T-helper 2 cell treated with Interferon-gamma antibody and Interleukin-4, amounts not matched to agents 5 μg/mL and 100 μg/mL, for 36 hours (primary cell): ENCODE data around the gene FOXA2.
A peak's percentile ranks its signal among the peaks of the same experiment; 100 is the strongest.

Experiments
- DNase-seq: peaks from one replicate; pipeline ENCODE4 v3.0.0; 2021; ENCODE audit warnings: low spot score
- H3K27ac Mint-ChIP-seq: one replicate; pipeline ENCODE4 v1.8.0; 2021; ENCODE audit warnings: mild to moderate bottlenecking, mixed read lengths
- H3K27me3 Mint-ChIP-seq: one replicate; pipeline ENCODE4 v1.8.0; 2021; ENCODE audit warnings: low read depth, mixed read lengths
- H3K36me3 Mint-ChIP-seq: one replicate; pipeline ENCODE4 v1.8.0; 2021; ENCODE audit warnings: low read depth, mixed read lengths
- H3K4me1 Mint-ChIP-seq: one replicate; pipeline ENCODE4 v1.8.0; 2021; ENCODE audit warnings: low read depth, mixed read lengths
- H3K4me3 Mint-ChIP-seq: one replicate; pipeline ENCODE4 v1.8.0; 2022; ENCODE audit warnings: mild to moderate bottlenecking, moderate library complexity, mixed read lengths
- H3K9me3 Mint-ChIP-seq: one replicate; pipeline ENCODE4 v1.8.0; 2021; ENCODE audit warnings: mixed read lengths

The FOXA2 gene

DNA sequence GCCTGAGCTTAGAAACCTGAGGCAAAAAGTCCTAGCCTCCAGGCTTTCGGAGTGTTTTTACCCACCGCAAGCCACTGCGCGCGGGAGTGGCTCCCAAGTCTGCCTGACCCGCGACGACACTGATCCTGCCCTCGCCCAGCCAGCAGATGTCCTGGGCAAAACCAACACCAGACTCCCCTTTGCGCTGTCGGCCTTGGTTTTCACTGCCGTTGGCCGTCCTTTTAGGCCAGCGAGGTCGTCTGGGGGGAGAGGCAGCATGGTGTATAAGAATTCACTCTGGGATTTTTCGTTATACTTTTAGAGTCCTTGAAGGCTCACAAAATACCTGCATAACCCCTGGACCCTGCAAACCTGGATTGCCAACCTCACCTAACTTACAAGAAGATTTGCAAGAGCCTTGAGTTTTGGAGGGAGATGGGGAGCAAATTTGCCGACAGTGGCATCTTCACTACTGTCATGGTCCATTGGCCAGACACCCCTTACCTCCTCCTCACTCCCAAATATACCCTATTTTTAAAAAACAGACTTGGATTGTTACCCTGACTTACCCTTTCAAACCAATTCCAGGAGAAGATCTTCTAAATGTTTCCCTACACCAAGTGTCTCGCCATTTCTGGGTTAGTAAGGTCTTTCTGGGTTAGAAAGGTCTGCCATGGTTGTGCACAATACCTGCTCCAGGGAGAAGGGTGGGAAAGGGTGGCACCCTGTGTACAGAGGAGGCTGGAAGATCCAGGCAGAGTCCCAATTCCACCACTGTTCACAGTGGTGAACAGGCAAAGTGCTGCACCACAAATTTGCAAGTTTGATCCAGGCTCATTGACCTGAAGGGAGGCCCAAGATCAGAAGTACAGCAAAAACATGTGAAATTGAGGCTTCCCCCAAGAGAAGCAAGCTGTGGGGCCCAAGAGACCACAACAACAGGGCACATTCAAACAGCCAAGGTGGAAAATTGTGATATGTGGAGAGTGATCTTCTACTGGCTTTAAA is 4.4 kb downstream of the FOXA2 start:
- Mint-ChIP-seq H3K27ac (no peak overlapping the region), H3K9me3 (no peaks in the 10 kb centered on the region), H3K27me3 (peaks cover 78% of the 10 kb centered on the region), H3K4me1 (peaks cover 1% of the 10 kb centered on the region), H3K4me3 (no peak overlapping the region), H3K36me3 (no peaks in the 10 kb centered on the region)
- no peak for DNase-seq

DNA sequence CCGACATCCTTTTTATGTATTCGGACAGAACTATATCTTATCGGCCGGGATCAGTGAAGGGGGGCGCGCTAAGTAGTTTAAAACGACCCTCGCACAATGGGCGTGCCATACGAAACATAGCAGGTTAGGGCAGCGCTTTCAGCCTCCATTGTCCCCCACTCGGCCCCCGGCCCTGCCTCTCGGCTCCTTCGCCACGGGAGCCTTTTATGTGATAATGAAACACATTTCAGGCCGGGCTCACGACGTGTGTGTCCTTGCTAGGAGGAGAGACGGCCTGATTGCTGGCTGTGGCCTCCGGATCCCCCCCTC is 5.3 kb downstream of the FOXA2 start:
- H3K4me3 Mint-ChIP-seq = no peak overlapping the region
- H3K9me3 Mint-ChIP-seq = no peaks in the 10 kb centered on the region
- H3K27ac Mint-ChIP-seq = no peak overlapping the region
- DNase-seq = no peak
- H3K4me1 Mint-ChIP-seq = peaks cover 1% of the 10 kb centered on the region
- peaks cover 82% of the 10 kb centered on the region for H3K27me3 Mint-ChIP-seq
- H3K36me3 Mint-ChIP-seq = no peaks in the 10 kb centered on the region

GRCh38 chr20:22578221-22579118 is 5.9 kb downstream of the FOXA2 start:
- H3K4me3 Mint-ChIP-seq = no peak overlapping the region
- no peak for DNase-seq
- H3K27me3 Mint-ChIP-seq = peaks cover 80% of the 10 kb centered on the region
- peak overlapping the region; percentile 31 for H3K27ac Mint-ChIP-seq
- H3K36me3 Mint-ChIP-seq = no peaks in the 10 kb centered on the region
- H3K4me1 Mint-ChIP-seq = peaks cover 1% of the 10 kb centered on the region
- no peaks in the 10 kb centered on the region for H3K9me3 Mint-ChIP-seq

DNA sequence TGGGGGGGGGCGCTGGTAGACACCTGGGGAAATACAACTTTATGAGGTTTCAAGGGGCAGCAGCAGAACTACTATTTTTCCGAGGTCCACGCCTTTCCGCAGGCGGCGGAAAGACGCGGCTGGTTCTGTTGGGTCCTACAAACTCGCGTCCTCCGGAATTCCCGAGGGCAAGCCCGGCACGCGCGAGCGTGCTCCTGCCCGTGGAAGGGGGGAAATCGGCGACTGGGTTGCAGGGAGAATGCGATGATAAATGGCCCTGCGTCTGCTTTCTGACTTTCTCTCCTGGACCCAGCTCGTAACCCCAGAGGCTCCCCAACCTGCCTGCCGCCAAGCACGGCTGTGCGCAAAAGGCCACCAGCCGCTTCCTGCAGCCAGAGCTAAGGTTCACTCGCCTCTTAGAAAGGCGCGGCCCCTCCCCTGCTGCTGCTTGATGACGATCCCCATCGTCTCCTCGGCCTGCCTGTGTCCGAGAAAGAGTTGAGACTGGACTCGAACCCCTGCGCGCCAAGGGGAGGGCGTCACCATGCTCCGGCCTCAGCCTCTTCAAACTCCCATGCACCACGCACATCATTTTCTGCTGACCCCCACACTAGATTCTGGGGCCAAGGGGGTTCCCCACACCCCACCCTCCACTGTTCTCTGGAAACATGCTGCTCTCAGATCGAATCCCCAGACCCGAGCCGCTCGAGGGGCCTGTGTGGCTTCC is 6.7 kb downstream of the FOXA2 start:
- Mint-ChIP-seq H3K36me3 (no peaks in the 10 kb centered on the region), H3K27ac (peak overlapping the region; percentile 26), H3K4me1 (peaks cover 1% of the 10 kb centered on the region), H3K4me3 (no peak overlapping the region), H3K27me3 (peaks cover 83% of the 10 kb centered on the region), H3K9me3 (no peaks in the 10 kb centered on the region)
- no peak for DNase-seq

DNA sequence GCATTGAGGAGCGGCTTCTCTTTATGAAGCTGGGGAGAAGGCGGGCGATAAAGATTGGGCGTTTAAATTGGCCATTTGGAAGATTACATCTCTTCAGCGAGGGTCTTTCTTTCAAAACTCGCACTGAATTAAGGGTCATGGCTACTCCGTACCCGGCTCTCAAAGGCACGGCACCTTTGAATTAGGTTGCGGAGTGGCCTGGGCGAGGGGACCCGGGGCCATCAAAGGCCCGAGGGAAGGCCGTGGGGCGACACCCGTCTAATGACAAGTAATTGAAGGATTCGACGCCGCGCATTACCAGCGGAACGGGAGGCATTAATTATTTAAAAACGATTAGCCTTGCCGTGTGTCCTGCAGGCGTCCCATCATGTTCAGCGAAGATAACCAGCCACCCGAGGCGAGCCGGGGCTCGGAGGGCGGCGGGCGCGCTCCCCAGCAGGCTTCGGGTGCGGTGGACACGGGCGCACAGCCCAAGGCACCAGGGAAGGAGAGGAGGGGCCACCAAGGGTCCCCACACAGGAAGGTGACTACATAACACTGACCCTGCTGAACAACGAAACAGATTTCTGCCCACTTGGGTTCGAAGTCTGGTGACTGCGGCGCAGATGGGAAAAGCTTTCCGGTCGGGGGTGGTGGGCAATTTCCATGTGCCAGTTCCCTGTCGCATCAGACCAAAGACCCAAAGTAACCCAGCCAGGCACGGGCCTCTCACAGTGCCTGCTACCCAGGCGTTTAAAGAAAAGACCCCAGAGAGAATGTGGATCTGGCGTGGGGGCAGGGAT is 7.4 kb downstream of the FOXA2 start:
- no peaks in the 10 kb centered on the region for H3K36me3 Mint-ChIP-seq
- H3K27me3 Mint-ChIP-seq = peaks cover 86% of the 10 kb centered on the region
- H3K9me3 Mint-ChIP-seq = no peaks in the 10 kb centered on the region
- no peak for DNase-seq
- H3K4me1 Mint-ChIP-seq = peaks cover 1% of the 10 kb centered on the region
- H3K27ac Mint-ChIP-seq = no peak overlapping the region
- H3K4me3 Mint-ChIP-seq = no peak overlapping the region

DNA sequence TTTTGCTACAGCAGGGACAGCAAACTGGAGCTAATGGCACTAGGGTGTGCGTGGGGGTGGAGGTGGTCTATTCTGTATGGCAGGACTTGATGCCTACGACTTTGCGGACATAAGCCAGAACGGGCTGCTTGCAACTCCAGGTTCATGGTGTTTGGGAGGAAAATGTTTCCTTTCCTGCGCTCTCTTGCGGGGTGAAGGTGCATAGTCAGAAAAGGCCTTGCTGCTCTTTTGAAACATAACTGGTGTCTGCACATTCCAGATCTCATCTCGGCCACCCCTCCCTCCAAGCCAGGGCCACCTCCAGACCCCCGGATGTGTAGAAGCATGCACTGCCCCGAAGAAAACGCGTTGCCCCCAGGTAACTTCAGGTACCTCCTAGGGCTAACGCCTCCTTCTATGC is 8.1 kb downstream of the FOXA2 start:
- H3K36me3 Mint-ChIP-seq = no peaks in the 10 kb centered on the region
- no peak for DNase-seq
- peaks cover 86% of the 10 kb centered on the region for H3K27me3 Mint-ChIP-seq
- H3K27ac Mint-ChIP-seq = no peak overlapping the region
- no peak overlapping the region for H3K4me3 Mint-ChIP-seq
- no peaks in the 10 kb centered on the region for H3K9me3 Mint-ChIP-seq
- peaks cover 1% of the 10 kb centered on the region for H3K4me1 Mint-ChIP-seq

GRCh38 chr20:22575737-22576136 is 8.6 kb downstream of the FOXA2 start:
- Mint-ChIP-seq H3K36me3 (no peaks in the 10 kb centered on the region), H3K27me3 (peaks cover 87% of the 10 kb centered on the region), H3K27ac (no peak overlapping the region), H3K9me3 (no peaks in the 10 kb centered on the region), H3K4me3 (no peak overlapping the region), H3K4me1 (peaks cover 1% of the 10 kb centered on the region)
- DNase-seq = no peak

DNA sequence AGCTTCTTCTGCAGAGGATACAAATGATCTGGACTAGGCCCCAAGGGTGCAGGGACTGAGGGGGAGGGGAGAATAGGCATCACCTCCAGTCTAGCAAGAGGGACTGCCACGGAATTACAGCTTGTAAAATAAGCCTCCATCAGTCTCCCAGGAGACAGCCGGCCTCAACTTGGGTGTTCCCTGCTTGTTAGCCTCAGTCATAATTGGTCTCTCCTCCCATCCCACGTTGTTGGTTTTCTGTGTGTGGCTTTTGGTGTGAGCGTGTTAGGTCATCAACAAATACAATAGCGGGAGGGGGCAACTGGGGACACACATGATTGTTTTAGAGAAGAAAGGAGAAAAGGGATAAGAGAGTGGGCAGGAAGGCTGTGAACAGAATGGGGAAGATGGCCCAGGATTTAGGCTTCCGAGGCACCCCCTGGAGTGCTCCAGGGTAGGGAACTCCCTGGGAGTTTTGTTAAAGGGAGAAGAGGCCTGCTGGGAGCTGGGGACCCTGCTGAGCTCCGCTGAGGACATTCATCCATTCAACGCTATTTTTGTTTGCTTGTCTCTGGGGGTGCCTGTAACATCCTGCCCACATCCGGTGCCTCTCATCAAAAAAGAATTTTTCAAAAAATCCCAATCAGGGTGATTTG is 9.2 kb downstream of the FOXA2 start:
- no peak overlapping the region for H3K27ac Mint-ChIP-seq
- no peak for DNase-seq
- H3K4me3 Mint-ChIP-seq = no peak overlapping the region
- no peaks in the 10 kb centered on the region for H3K36me3 Mint-ChIP-seq
- H3K27me3 Mint-ChIP-seq = peaks cover 83% of the 10 kb centered on the region
- peaks cover 1% of the 10 kb centered on the region for H3K4me1 Mint-ChIP-seq
- no peaks in the 10 kb centered on the region for H3K9me3 Mint-ChIP-seq

GRCh38 chr20:22574545-22575086 is 9.8 kb downstream of the FOXA2 start:
- Mint-ChIP-seq H3K4me3 (no peak overlapping the region), H3K36me3 (no peaks in the 10 kb centered on the region), H3K27me3 (peaks cover 79% of the 10 kb centered on the region), H3K27ac (no peak overlapping the region), H3K9me3 (no peaks in the 10 kb centered on the region), H3K4me1 (peaks cover 1% of the 10 kb centered on the region)
- DNase-seq = no peak

GRCh38 chr20:22572491-22572890 is 11.9 kb downstream of the FOXA2 start:
- no peak overlapping the region for H3K27ac Mint-ChIP-seq
- no peaks in the 10 kb centered on the region for H3K36me3 Mint-ChIP-seq
- H3K27me3 Mint-ChIP-seq = peaks cover 79% of the 10 kb centered on the region

GRCh38 chr20:22572023-22572422 is 12.3 kb downstream of the FOXA2 start:
- H3K4me3 Mint-ChIP-seq = no peak overlapping the region
- H3K27ac Mint-ChIP-seq = no peak overlapping the region
- H3K9me3 Mint-ChIP-seq = no peaks in the 10 kb centered on the region
- peaks cover 1% of the 10 kb centered on the region for H3K4me1 Mint-ChIP-seq
- peaks cover 80% of the 10 kb centered on the region for H3K27me3 Mint-ChIP-seq
- no peaks in the 10 kb centered on the region for H3K36me3 Mint-ChIP-seq
- no peak for DNase-seq

More at GRCh38 chr20:22572491-22572890, 11.9 kb downstream of the FOXA2 start:
- H3K9me3 Mint-ChIP-seq = no peaks in the 10 kb centered on the region
- no peak for DNase-seq
- H3K4me1 Mint-ChIP-seq = peaks cover 1% of the 10 kb centered on the region
- H3K4me3 Mint-ChIP-seq = no peak overlapping the region

DNA sequence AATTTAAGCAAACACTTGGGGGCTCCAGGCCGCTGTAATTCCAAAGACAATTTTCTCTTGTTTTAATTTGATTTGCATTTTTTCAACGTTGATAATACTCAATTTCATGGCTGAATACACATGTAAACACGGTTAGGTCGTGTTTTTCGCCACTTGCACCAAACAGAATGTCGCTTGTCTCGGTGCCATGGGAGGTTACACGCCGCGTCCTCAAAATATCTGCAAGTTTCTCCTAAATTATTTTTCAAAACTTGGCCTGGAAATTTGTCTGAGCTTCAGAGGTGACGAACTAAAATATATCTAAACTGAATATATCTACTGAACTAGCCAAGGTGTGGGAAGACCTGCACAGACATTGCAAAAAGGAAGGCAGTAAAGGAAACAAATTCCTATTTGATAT is 15.0 kb downstream of the FOXA2 start:
- Mint-ChIP-seq H3K27me3 (peaks cover 79% of the 10 kb centered on the region), H3K36me3 (no peaks in the 10 kb centered on the region), H3K9me3 (no peaks in the 10 kb centered on the region), H3K27ac (no peak overlapping the region), H3K4me3 (no peak overlapping the region), H3K4me1 (no peaks in the 10 kb centered on the region)
- DNase-seq = no peak
